ENCODE results near the gene HMCN1. TPM values are rescaled to one million over a fixed set of nuclear protein-coding genes. Genes with fewer than 3 reads are reported as not detected.

Gene HMCN1
- polyA plus RNA-seq, 1 of the 3 experiments (the other 2 are of a cell fraction): 59.5 TPM

DNA sequence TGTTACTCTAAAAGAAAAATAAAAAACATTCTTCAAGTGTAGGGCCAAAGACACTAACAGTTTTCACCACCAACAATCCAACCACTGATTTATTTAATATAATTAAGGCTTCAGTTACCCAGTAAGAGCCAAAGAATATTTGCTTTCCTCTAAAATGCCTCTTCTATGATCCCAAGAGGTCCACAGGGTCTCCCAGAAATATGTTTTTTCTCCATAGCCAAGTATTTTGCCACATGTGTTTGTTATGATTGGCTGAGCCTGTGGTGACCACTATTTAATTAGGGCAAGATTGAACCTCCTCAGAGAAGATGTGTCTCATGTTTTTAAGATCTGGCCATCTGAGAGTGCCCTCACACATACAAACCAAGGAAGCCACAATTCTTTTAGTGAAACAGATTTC, 505.0 kb downstream of the HMCN1 start (continued):
- TF ChIP-seq, protein P1, sequence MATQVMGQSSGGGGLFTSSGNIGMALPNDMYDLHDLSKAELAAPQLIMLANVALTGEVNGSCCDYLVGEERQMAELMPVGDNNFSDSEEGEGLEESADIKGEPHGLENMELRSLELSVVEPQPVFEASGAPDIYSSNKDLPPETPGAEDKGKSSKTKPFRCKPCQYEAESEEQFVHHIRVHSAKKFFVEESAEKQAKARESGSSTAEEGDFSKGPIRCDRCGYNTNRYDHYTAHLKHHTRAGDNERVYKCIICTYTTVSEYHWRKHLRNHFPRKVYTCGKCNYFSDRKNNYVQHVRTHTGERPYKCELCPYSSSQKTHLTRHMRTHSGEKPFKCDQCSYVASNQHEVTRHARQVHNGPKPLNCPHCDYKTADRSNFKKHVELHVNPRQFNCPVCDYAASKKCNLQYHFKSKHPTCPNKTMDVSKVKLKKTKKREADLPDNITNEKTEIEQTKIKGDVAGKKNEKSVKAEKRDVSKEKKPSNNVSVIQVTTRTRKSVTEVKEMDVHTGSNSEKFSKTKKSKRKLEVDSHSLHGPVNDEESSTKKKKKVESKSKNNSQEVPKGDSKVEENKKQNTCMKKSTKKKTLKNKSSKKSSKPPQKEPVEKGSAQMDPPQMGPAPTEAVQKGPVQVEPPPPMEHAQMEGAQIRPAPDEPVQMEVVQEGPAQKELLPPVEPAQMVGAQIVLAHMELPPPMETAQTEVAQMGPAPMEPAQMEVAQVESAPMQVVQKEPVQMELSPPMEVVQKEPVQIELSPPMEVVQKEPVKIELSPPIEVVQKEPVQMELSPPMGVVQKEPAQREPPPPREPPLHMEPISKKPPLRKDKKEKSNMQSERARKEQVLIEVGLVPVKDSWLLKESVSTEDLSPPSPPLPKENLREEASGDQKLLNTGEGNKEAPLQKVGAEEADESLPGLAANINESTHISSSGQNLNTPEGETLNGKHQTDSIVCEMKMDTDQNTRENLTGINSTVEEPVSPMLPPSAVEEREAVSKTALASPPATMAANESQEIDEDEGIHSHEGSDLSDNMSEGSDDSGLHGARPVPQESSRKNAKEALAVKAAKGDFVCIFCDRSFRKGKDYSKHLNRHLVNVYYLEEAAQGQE (IDR thresholded peaks at IDR 0.05; ENCODE audit: low read depth, low read length): no peak
- TF ChIP-seq EZH2phosphoT487 (IDR thresholded peaks at IDR 0.05; ENCODE audit: borderline replicate concordance, low read depth) (no peak), SMC3 (IDR thresholded peaks at IDR 0.05; ENCODE audit: low read depth, low read length) (no peak), SIN3A (IDR thresholded peaks at IDR 0.05; ENCODE audit: borderline replicate concordance, low read depth, low read length) (no peak), FOXJ3 (CRISPR knock-in tag; IDR thresholded peaks at IDR 0.05) (no peak), GABPA (IDR thresholded peaks at IDR 0.05; ENCODE audit: low read depth) (no peak)
- TF ChIP-seq, protein P2, sequence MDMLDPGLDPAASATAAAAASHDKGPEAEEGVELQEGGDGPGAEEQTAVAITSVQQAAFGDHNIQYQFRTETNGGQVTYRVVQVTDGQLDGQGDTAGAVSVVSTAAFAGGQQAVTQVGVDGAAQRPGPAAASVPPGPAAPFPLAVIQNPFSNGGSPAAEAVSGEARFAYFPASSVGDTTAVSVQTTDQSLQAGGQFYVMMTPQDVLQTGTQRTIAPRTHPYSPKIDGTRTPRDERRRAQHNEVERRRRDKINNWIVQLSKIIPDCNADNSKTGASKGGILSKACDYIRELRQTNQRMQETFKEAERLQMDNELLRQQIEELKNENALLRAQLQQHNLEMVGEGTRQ (IDR thresholded peaks at IDR 0.05; ENCODE audit: borderline replicate concordance, low read depth, low read length): no peak

DNA sequence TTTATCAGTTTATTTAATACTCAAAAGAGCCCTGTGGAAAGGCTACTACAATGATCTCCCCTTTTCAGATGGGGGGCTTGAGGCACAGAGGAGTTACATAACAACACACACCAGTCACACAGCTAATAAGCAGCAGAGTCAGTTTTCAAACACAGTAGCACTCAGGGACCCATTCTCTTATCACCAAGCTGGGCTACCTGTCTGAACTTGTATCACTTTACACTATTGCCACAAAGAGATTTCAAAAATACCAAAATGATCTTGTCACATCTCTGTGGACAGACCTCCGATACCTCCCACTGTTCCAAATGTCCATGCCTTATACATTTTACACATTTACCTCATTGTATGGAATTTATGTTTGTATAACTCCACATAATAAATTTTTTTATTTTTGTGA, 506.2 kb downstream of the HMCN1 start:
- H4K20me1 ChIP-seq (ENCODE audit: insufficient read depth): no peaks in the 10 kb centered on the region
- no peaks in the 10 kb centered on the region for H3K36me3 ChIP-seq (replicated peaks in 1 of 2; ENCODE audit: control insufficient read depth in 1 of 2, insufficient read depth in 2 of 2, low read length in 1 of 2)
- H2AFZ ChIP-seq (ENCODE audit: low read depth): no peak overlapping the region
- H3K27ac ChIP-seq (ENCODE audit: low read depth in 2 of 2, low read length in 1 of 2): no peak overlapping the region
- ChIA-PET CTCF (no interaction called here), POLR2A (no interaction called here)
- 92% methylated on average over 1 of the region's 1 CpG for WGBS (ENCODE audit: low lambda C conversion rate)
- H3K9me2 ChIP-seq: 0 out of 2 replicates have a peak, but pooled peaks cover 2% of the 10 kb centered on the region
- H3K27me3 ChIP-seq (ENCODE audit: insufficient read depth): no peaks in the 10 kb centered on the region
- H3K9me3 ChIP-seq: no peaks in the 10 kb centered on the region
- TF ChIP-seq USF1 (IDR thresholded peaks at IDR 0.05; ENCODE audit: borderline replicate concordance, low read depth): no peak
- H3K9ac ChIP-seq: no peak overlapping the region
- no peak for DNase-seq
- H3K4me2 ChIP-seq: no peak overlapping the region
- no peaks in the 10 kb centered on the region for H3K79me2 ChIP-seq (ENCODE audit: insufficient read depth)
- peaks cover 0 to 5% of the 10 kb centered on the region in 2 experiments; a peak in 2 of 4 replicates for H3K4me1 ChIP-seq (ENCODE audit: control insufficient read depth in 1 of 2, insufficient read depth in 2 of 2, low read depth in 1 of 2, low read length in 1 of 2)
- no peaks in the 10 kb centered on the region for H3F3A ChIP-seq (replicated peaks; ENCODE audit: insufficient read depth)
- H3K4me3 ChIP-seq (ENCODE audit: low read depth in 2 of 2, low read length in 1 of 2): no peak overlapping the region
